ENCODE data around the gene MRPL21.

Gene MRPL21

GRCh38 chr11:68845351-68846002, 58.2 kb downstream of the MRPL21 start:
- peaks cover 14% of the 10 kb centered on the region for H3K79me2 ChIP-seq (ENCODE audit: low read length)
- peaks cover 6% of the 10 kb centered on the region; the same call in 1 of the 2 replicates for H3K4me1 ChIP-seq (ENCODE audit: low read length)
- H3K27ac ChIP-seq (ENCODE audit: low read length) = no peak overlapping the region
- no peaks in the 10 kb centered on the region for H3K9me2 ChIP-seq (replicated peaks; ENCODE audit: insufficient read depth, low read length)
- peaks cover 31% of the 10 kb centered on the region for H3F3A ChIP-seq (ENCODE audit: insufficient read depth, low read length)
- H3K4me3 ChIP-seq (ENCODE audit: low read length) = no peak overlapping the region
- TF ChIP-seq CTCF (IDR thresholded peaks at IDR 0.05; ENCODE audit: low read length) = no peak
- no peak for TF ChIP-seq EZH2 (optimal IDR thresholded peaks at IDR 0.05; ENCODE audit: low read depth, low read length)
- H3K9me3 ChIP-seq (replicated peaks; ENCODE audit: insufficient read depth, low read length) = no peaks in the 10 kb centered on the region
- H3K36me3 ChIP-seq (replicated peaks; ENCODE audit: insufficient read depth, low read length) = no peaks in the 10 kb centered on the region
- no peaks in the 10 kb centered on the region for H3K27me3 ChIP-seq (replicated peaks; ENCODE audit: insufficient read depth, low read length)
- H2AFZ ChIP-seq (ENCODE audit: low read length) = no peak overlapping the region
- H4K20me1 ChIP-seq (ENCODE audit: insufficient read depth, low read length) = no peaks in the 10 kb centered on the region
- DNase-seq = no peak
- H3K4me2 ChIP-seq (ENCODE audit: low read depth, low read length) = no peak overlapping the region
- no peak overlapping the region for H3K9ac ChIP-seq (ENCODE audit: low read length)

GRCh38 chr11:68844801-68845200, 58.8 kb downstream of the MRPL21 start:
- H3K36me3 ChIP-seq (replicated peaks; ENCODE audit: insufficient read depth, low read length) = no peaks in the 10 kb centered on the region
- DNase-seq = no peak
- no peak overlapping the region for H3K4me3 ChIP-seq (ENCODE audit: low read length)
- no peak overlapping the region for H3K9ac ChIP-seq (ENCODE audit: low read length)
- H2AFZ ChIP-seq (ENCODE audit: low read length) = no peak overlapping the region
- no peaks in the 10 kb centered on the region for H4K20me1 ChIP-seq (ENCODE audit: insufficient read depth, low read length)
- peaks cover 38% of the 10 kb centered on the region for H3F3A ChIP-seq (ENCODE audit: insufficient read depth, low read length)
- no peak overlapping the region for H3K4me2 ChIP-seq (ENCODE audit: low read depth, low read length)
- H3K9me3 ChIP-seq (replicated peaks; ENCODE audit: insufficient read depth, low read length) = no peaks in the 10 kb centered on the region
- H3K27me3 ChIP-seq (replicated peaks; ENCODE audit: insufficient read depth, low read length) = no peaks in the 10 kb centered on the region
- H3K79me2 ChIP-seq (ENCODE audit: low read length) = peaks cover 14% of the 10 kb centered on the region
- H3K9me2 ChIP-seq (replicated peaks; ENCODE audit: insufficient read depth, low read length) = no peaks in the 10 kb centered on the region
- H3K4me1 ChIP-seq (ENCODE audit: low read length) = peaks cover 9% of the 10 kb centered on the region
- H3K27ac ChIP-seq (ENCODE audit: low read length) = no peak overlapping the region
- TF ChIP-seq CTCF (IDR thresholded peaks at IDR 0.05; ENCODE audit: low read length) (no peak), EZH2 (optimal IDR thresholded peaks at IDR 0.05; ENCODE audit: low read depth, low read length) (no peak), EZH2phosphoT487 (IDR thresholded peaks at IDR 0.05; ENCODE audit: low read length) (no peak)

- Histone ChIP-seq H4K20me1 (ENCODE audit: insufficient read depth, low read length) (no peaks in the 10 kb centered on the region), H2AFZ (ENCODE audit: low read length) (peak overlapping the region; percentile 86), H3K9me3 (replicated peaks; ENCODE audit: insufficient read depth, low read length) (no peaks in the 10 kb centered on the region), H3K79me2 (ENCODE audit: low read length) (peaks cover 14% of the 10 kb centered on the region), H3K4me2 (ENCODE audit: low read depth, low read length) (peak overlapping the region; percentile 88), H3K4me1 (ENCODE audit: low read length) (peaks cover 13% of the 10 kb centered on the region), H3K4me3 (ENCODE audit: low read length) (peak overlapping the region; percentile 68), H3K27me3 (replicated peaks; ENCODE audit: insufficient read depth, low read length) (no peaks in the 10 kb centered on the region), H3K9me2 (replicated peaks; ENCODE audit: insufficient read depth, low read length) (no peaks in the 10 kb centered on the region), H3F3A (ENCODE audit: insufficient read depth, low read length) (peaks cover 42% of the 10 kb centered on the region), H3K9ac (ENCODE audit: low read length) (peak overlapping the region; percentile 55), H3K27ac (ENCODE audit: low read length) (peak overlapping the region; percentile 67; the same call in 1 of the 2 replicates), H3K36me3 (replicated peaks; ENCODE audit: insufficient read depth, low read length) (no peaks in the 10 kb centered on the region)
- no peak for TF ChIP-seq EZH2 (optimal IDR thresholded peaks at IDR 0.05; ENCODE audit: low read depth, low read length)
- TF ChIP-seq CTCF (IDR thresholded peaks at IDR 0.05; ENCODE audit: low read length) = no peak
- TF ChIP-seq EZH2phosphoT487 (IDR thresholded peaks at IDR 0.05; ENCODE audit: low read length) = no peak
- DNase-seq = no peak
These were observed 59.3 kb downstream of the MRPL21 start for GRCh38 chr11:68844376-68844775.

Data from MM.1S (cell line).